Activated B cell treated with CpG ODN at 0.5 μM for 24 hours (primary cell): Measurements from ENCODE around the gene TMEM255B. TPM values are rescaled to one million over a fixed set of nuclear protein-coding genes. Genes with fewer than 3 reads are reported as not detected.

Source experiments
- ATAC-seq: fragments of 200-7000 bp; cut with Tn5 transposase; one replicate; pipeline ENCODE4 v1.10.0; 2021; ENCODE audit warnings: low read depth, mild to moderate bottlenecking, moderate library complexity
- CTCF ChIA-PET: fragments of 350-600 bp; sonication (Branson Sonifier 250); formaldehyde crosslinking; loops from one replicate; lab custom pipeline; 2021; ENCODE audit warnings: antibody characterized with exemption; lab: Charles Lee
- POLR2A ChIA-PET: fragments of 350-600 bp; sonication (Branson Sonifier 250); formaldehyde crosslinking; loops from one replicate; lab custom pipeline; 2021; ENCODE audit warnings: antibody characterized with exemption; lab: Charles Lee
- DNase-seq: peaks from one replicate; pipeline ENCODE4 v3.0.0; 2022
- H3K27ac Mint-ChIP-seq: one replicate; pipeline ENCODE4 v1.8.0; 2020; ENCODE audit warnings: mixed read lengths
- H3K27me3 Mint-ChIP-seq: one replicate; pipeline ENCODE4 v1.8.0; 2021; ENCODE audit warnings: mixed read lengths
- H3K36me3 Mint-ChIP-seq: one replicate; pipeline ENCODE4 v1.8.0; 2021; ENCODE audit warnings: low read depth, mixed read lengths
- H3K4me1 Mint-ChIP-seq: one replicate; pipeline ENCODE4 v1.8.0; 2021; ENCODE audit warnings: mixed read lengths
- H3K4me3 Mint-ChIP-seq: one replicate; pipeline ENCODE4 v1.8.0; 2020; ENCODE audit warnings: mild to moderate bottlenecking, mixed read lengths
- H3K9me3 Mint-ChIP-seq: one replicate; pipeline ENCODE4 v1.8.0; 2020; ENCODE audit warnings: mixed read lengths
- intact Hi-C: fragments of 100-400 bp; cut with micrococcal nuclease; formaldehyde crosslinking; loops from one replicate; pipeline ENCODE4 v1.15.1; 2024
- total RNA-seq: library from RNA; stranded (reverse); gene quantifications from 2 replicates; pipeline ENCODE4 v1.2.3, GENCODE V29; 2022
- TF ChIP-seq, protein P1 (sequence below): fragments of 200-600 bp; IDR thresholded peaks from one replicate; pipeline ENCODE4 v1.8.0; 2022; ENCODE audit warnings: antibody characterized with exemption, mild to moderate bottlenecking

TMEM255B gene
- total RNA-seq, 1 donor from 2014 or later: 6.2 TPM

DNA sequence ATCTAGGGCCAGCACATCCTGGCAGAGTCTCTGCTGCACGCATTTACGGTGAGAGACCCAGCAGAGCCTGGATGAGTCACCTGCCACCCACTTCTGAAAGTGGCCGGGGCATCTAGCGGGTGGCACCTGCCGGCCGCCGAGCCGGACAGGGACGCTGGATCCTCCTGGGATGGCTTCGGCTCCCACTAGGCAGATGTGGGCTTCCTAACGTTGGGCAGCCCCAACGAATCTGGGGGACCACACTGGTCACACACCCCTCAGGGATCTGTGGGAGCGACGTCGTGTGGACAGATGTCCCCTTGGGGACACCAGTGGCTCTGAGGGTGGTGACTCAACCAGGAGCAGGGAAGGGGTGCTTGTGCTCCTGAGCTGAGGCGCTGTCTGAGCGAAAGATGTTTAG, 32.2 kb downstream of the TMEM255B start:
- ChIA-PET POLR2A (no interaction called here), CTCF (no interaction called here)
- Mint-ChIP-seq H3K36me3 (no peaks in the 10 kb centered on the region), H3K27me3 (no peaks in the 10 kb centered on the region), H3K4me3 (no peak overlapping the region), H3K9me3 (no peaks in the 10 kb centered on the region), H3K27ac (no peak overlapping the region), H3K4me1 (no peaks in the 10 kb centered on the region)
- intact Hi-C loops: no loop called here
- DNase-seq (no peak), ATAC-seq (no peak)
- TF ChIP-seq, protein P1, sequence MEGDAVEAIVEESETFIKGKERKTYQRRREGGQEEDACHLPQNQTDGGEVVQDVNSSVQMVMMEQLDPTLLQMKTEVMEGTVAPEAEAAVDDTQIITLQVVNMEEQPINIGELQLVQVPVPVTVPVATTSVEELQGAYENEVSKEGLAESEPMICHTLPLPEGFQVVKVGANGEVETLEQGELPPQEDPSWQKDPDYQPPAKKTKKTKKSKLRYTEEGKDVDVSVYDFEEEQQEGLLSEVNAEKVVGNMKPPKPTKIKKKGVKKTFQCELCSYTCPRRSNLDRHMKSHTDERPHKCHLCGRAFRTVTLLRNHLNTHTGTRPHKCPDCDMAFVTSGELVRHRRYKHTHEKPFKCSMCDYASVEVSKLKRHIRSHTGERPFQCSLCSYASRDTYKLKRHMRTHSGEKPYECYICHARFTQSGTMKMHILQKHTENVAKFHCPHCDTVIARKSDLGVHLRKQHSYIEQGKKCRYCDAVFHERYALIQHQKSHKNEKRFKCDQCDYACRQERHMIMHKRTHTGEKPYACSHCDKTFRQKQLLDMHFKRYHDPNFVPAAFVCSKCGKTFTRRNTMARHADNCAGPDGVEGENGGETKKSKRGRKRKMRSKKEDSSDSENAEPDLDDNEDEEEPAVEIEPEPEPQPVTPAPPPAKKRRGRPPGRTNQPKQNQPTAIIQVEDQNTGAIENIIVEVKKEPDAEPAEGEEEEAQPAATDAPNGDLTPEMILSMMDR: no peak

GRCh38 chr13:113791761-113792160, 32.7 kb downstream of the TMEM255B start:
- H3K4me3 Mint-ChIP-seq: no peak overlapping the region
- no peaks in the 10 kb centered on the region for H3K9me3 Mint-ChIP-seq
- ATAC-seq (no peak), DNase-seq (no peak)
- no peaks in the 10 kb centered on the region for H3K36me3 Mint-ChIP-seq
- ChIA-PET POLR2A (no interaction called here), CTCF (no interaction called here)
- intact Hi-C loops: no loop called here
- H3K4me1 Mint-ChIP-seq: no peaks in the 10 kb centered on the region
- H3K27me3 Mint-ChIP-seq: no peaks in the 10 kb centered on the region
- TF ChIP-seq, protein P1: no peak
- H3K27ac Mint-ChIP-seq: no peak overlapping the region

DNA sequence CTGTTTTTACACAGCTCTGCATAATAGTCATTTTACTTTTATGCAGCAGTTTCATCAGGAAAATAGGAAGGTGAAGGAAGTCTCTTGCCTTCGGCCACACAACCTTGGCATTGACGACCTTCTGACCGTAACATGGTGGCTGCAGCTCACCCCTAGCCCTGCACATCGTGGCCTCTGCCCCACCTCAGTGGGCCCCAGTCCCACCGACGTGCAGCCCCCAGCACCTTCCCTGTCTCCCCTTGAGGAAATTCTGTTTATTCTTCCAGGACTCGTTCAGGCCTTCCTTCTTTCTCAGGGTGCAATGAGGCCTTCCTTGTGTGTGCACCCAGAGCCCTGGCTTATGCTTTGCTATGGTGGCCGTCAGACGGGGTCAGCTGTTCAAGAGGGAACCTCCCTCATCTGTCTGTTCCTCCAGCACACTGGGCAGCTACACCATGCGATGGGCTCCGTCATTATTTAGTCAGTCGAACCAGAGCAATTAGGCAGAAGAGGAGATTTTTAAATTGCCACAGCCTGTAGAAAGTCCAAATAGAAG, 33.3 kb downstream of the TMEM255B start:
- no peak overlapping the region for H3K27ac Mint-ChIP-seq
- ATAC-seq (no peak), DNase-seq (no peak)
- H3K36me3 Mint-ChIP-seq: no peaks in the 10 kb centered on the region
- ChIA-PET POLR2A (no interaction called here), CTCF (no interaction called here)
- H3K27me3 Mint-ChIP-seq: no peaks in the 10 kb centered on the region
- intact Hi-C loops: no loop called here
- H3K4me1 Mint-ChIP-seq: no peaks in the 10 kb centered on the region
- TF ChIP-seq, protein P1: no peak
- H3K9me3 Mint-ChIP-seq: no peaks in the 10 kb centered on the region
- no peak overlapping the region for H3K4me3 Mint-ChIP-seq

DNA sequence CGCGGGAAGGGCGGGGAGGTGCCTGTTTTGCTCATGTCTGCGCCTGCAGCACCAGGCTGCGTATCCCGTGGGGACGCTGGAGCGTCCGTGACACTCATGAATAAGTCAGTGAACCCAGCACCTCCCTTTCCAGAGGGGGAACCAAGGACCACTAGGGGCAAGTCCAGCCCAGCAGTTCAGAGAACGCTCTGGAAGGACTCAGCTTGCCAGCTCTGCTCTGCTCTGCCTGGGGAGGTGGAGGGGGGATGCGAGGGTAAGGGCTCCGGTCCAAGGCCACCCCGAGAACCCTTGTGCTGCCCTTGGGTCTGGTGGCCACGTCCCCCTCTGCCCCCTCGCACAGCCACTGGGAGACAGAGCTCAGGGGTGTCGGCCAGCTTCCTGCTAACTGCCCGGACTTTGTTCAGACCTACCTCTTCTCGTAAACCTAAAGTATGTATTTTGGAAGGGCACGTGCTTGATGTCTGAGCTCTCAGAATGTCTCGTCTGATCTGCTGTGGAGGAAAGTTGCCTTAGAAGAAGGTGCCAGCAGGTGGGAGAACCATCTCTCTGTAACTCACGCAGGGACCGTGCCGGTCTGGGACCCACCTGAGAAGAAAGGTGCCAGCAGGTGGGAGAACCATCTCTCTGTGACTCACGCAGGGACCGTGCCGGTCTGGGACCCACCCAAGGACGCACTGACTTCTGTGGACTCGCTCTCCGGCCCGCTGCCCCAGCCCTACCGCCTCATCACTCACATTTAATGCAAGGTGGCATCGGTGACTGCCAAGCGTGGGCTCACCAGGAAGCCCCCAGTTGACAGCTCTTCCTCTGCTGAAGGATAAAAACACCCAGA, 34.1 kb downstream of the TMEM255B start:
- Mint-ChIP-seq H3K4me3 (no peak overlapping the region), H3K27ac (no peak overlapping the region), H3K9me3 (no peaks in the 10 kb centered on the region), H3K36me3 (no peaks in the 10 kb centered on the region), H3K4me1 (no peaks in the 10 kb centered on the region), H3K27me3 (no peaks in the 10 kb centered on the region)
- ChIA-PET POLR2A (no interaction called here), CTCF (no interaction called here)
- intact Hi-C loops: no loop called here
- DNase-seq: no peak
- TF ChIP-seq, protein P1: no peak
- no peak for ATAC-seq

DNA sequence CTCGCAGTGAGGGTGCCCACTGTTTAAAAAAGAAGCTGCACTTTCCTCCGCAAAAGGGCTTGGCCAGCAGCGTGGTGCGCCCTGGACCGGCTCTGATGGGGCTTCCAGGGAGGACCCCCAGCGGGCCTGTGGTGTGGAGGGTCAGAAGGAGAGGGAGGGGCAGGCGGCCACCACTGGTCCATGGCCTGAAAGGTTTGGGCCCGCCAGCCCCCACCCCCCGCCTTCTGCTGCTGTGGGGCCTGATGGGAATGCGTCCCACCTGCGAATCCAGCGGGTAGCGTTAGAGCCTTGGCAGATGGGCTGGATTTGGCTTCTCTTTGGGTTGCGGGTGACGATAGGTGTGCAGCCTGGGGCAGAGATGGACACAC, 34.7 kb downstream of the TMEM255B start:
- H3K9me3 Mint-ChIP-seq: no peaks in the 10 kb centered on the region
- H3K4me3 Mint-ChIP-seq: no peak overlapping the region
- H3K27ac Mint-ChIP-seq: no peak overlapping the region
- H3K36me3 Mint-ChIP-seq: no peaks in the 10 kb centered on the region
- ATAC-seq: no peak
- TF ChIP-seq, protein P1: no peak
- ChIA-PET POLR2A (no interaction called here), CTCF (no interaction called here)
- no peak for DNase-seq
- H3K27me3 Mint-ChIP-seq: no peaks in the 10 kb centered on the region
- H3K4me1 Mint-ChIP-seq: no peaks in the 10 kb centered on the region
- intact Hi-C loops: no loop called here
